Measurements from ENCODE around the gene MED22.
"Not testable (repeated sequence)": the region's sequence is repeated elsewhere in the genome, so short reads cannot be mapped to it uniquely, and the experiment has no call there.

Gene MED22

GRCh38 chr9:133303266-133304157 is 44.4 kb downstream of the MED22 start:
- 85% methylated on average over 26 of the region's 26 CpGs for WGBS
- H3K9ac ChIP-seq (ENCODE audit: low read depth, low read length) = no peak overlapping the region
- H3K9me3 ChIP-seq (ENCODE audit: insufficient read depth, low read depth, low read length) = no peaks in the 10 kb centered on the region
- no peaks in the 10 kb centered on the region for H3K36me3 ChIP-seq (ENCODE audit: insufficient read depth, low read length)
- H3K27ac ChIP-seq (ENCODE audit: low read depth, low read length) = no peak overlapping the region
- H3K4me3 ChIP-seq (ENCODE audit: low read length) = no peak overlapping the region
- no peaks in the 10 kb centered on the region for H3K4me1 ChIP-seq (ENCODE audit: insufficient read depth, low read length)
- H3K27me3 ChIP-seq (ENCODE audit: insufficient read depth, low read length) = 0 out of 2 replicates have a peak, but pooled peaks cover 2% of the 10 kb centered on the region

- H3K4me1 ChIP-seq (ENCODE audit: insufficient read depth, low read length) = no peaks in the 10 kb centered on the region
- H3K4me3 ChIP-seq (ENCODE audit: low read length) = no peak overlapping the region
- H3K9ac ChIP-seq (ENCODE audit: low read depth, low read length) = no peak overlapping the region
- no peaks in the 10 kb centered on the region for H3K36me3 ChIP-seq (ENCODE audit: insufficient read depth, low read length)
- H3K27ac ChIP-seq (ENCODE audit: low read depth, low read length) = no peak overlapping the region
- H3K9me3 ChIP-seq (ENCODE audit: insufficient read depth, low read depth, low read length) = no peaks in the 10 kb centered on the region
- 93% methylated on average over 13 of the region's 13 CpGs for WGBS
- no peaks in the 10 kb centered on the region for H3K27me3 ChIP-seq (ENCODE audit: insufficient read depth, low read length)
These were observed 46.4 kb downstream of the MED22 start for GRCh38 chr9:133301253-133302230.

- not testable (repeated sequence) for H3K9me3 ChIP-seq (ENCODE audit: insufficient read depth, low read depth, low read length); H3K36me3 ChIP-seq (ENCODE audit: insufficient read depth, low read length); H3K4me1 ChIP-seq (ENCODE audit: insufficient read depth, low read length); H3K27me3 ChIP-seq (ENCODE audit: insufficient read depth, low read length); H3K9ac ChIP-seq (ENCODE audit: low read depth, low read length); H3K4me3 ChIP-seq (ENCODE audit: low read length); H3K27ac ChIP-seq (ENCODE audit: low read depth, low read length)
- 84% methylated on average over 16 of the region's 16 CpGs for WGBS
These were observed 47.9 kb downstream of the MED22 start for GRCh38 chr9:133299996-133300395.

- Histone ChIP-seq H3K27me3 (ENCODE audit: insufficient read depth, low read length) (no peaks in the 10 kb centered on the region), H3K4me3 (ENCODE audit: low read length) (no peak overlapping the region), H3K27ac (ENCODE audit: low read depth, low read length) (no peak overlapping the region), H3K9me3 (ENCODE audit: insufficient read depth, low read depth, low read length) (peaks cover 34% of the 10 kb centered on the region), H3K9ac (ENCODE audit: low read depth, low read length) (no peak overlapping the region), H3K4me1 (ENCODE audit: insufficient read depth, low read length) (no peaks in the 10 kb centered on the region), H3K36me3 (ENCODE audit: insufficient read depth, low read length) (no peaks in the 10 kb centered on the region)
- 75% methylated on average over 1 of the region's 1 CpG for WGBS
These were observed 53.7 kb downstream of the MED22 start for GRCh38 chr9:133294257-133294656.

GRCh38 chr9:133290751-133291302 is 57.1 kb downstream of the MED22 start:
- no peak overlapping the region for H3K27ac ChIP-seq (ENCODE audit: low read depth, low read length)
- WGBS = 79% methylated on average over 2 of the region's 2 CpGs
- H3K27me3 ChIP-seq (ENCODE audit: insufficient read depth, low read length) = no peaks in the 10 kb centered on the region
- no peak overlapping the region for H3K9ac ChIP-seq (ENCODE audit: low read depth, low read length)
- peaks cover 53% of the 10 kb centered on the region for H3K9me3 ChIP-seq (ENCODE audit: insufficient read depth, low read depth, low read length)
- no peak overlapping the region for H3K4me3 ChIP-seq (ENCODE audit: low read length)
- no peaks in the 10 kb centered on the region for H3K4me1 ChIP-seq (ENCODE audit: insufficient read depth, low read length)
- H3K36me3 ChIP-seq (ENCODE audit: insufficient read depth, low read length) = no peaks in the 10 kb centered on the region

All from HUES64 (cell line).